ENCODE results near the gene MINK1. TPM values are rescaled to one million over a fixed set of nuclear protein-coding genes. Genes with fewer than 3 reads are reported as not detected.
"Not testable (repeated sequence)": the region's sequence is repeated elsewhere in the genome, so short reads cannot be mapped to it uniquely, and the experiment has no call there.

The MINK1 gene
- total RNA-seq, 6 experiments from 2014 or later: 68.5 to 82.4 (median 71.6) TPM

GRCh38 chr17:4827399-4827798 is 5.7 kb upstream of the MINK1 start:
- no peak for DNase-seq
- Mint-ChIP-seq H3K4me3 (no peak overlapping the region), H3K27ac (no peak overlapping the region), H3K27me3 (ENCODE audit: insufficient read depth) (no peaks in the 10 kb centered on the region), H3K4me1 (ENCODE audit: low read depth) (no peaks in the 10 kb centered on the region), H3K9me3 (no peaks in the 10 kb centered on the region), H3K36me3 (ENCODE audit: low read depth) (no peaks in the 10 kb centered on the region)
- no peak for TF ChIP-seq CTCF (IDR thresholded peaks at IDR 0.05)

DNA sequence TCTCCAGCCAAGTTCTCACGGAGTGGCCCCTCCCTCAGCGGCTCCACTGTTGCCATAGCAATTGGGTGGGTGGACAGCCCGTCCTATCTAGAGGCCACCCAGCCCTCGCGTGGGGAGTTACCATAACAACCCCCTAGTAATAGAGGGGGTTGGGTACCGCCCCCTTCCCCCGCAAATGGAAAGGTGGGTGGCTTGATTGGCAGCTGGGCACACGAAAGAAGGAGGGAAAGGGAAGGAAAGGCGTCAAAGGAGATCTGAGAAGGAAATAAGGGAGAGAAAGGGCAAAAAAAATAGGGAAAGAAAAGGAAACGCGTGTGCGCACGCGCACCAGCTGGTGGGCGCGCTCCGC is 337 bp upstream of the MINK1 start:
- DNase-seq; H3K36me3 Mint-ChIP-seq (ENCODE audit: low read depth); H3K9me3 Mint-ChIP-seq; H3K27me3 Mint-ChIP-seq (ENCODE audit: insufficient read depth): not testable (repeated sequence)
- Mint-ChIP-seq H3K27ac (peak overlapping the region; percentile 94), H3K4me3 (peak overlapping the region; percentile 86), H3K4me1 (ENCODE audit: low read depth) (peaks cover 22% of the 10 kb centered on the region)

DNA sequence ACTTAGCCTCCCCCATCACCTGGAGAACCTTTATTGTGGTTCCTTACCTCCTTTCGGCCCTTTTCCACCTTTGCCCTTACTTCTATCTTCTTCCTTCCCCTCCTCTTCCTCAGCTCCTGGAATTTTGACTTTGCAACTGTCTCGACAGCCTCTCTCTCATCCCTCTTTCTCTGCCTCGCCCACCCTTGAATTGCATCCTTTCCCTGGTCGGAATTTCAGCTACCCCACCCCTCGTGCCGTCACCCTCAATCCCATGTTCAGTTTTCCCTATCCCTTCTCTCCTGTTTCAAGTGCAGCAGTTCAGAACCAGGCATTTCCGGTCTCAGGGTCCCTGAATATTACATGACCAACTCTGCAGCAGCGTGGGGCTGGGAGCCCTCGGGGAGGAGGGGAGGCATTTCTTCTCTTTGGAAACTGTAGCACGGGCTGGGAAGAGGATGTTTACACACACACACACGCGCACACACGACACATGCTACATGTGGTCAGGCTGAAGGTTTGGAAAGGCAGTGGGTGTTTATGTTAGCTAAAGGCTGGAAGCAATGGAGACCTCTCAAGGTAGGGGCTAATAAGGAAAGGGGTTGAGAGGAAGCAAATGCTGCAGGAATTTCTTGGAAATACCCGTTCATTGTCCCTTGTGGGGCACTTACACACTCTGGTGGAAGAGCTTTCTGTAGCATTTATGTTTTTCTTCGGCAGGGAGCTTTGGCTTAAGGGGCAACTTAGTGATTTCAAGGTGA is 971 bp downstream of the MINK1 start:
- Mint-ChIP-seq H3K9me3 (no peaks in the 10 kb centered on the region), H3K36me3 (ENCODE audit: low read depth) (no peaks in the 10 kb centered on the region), H3K4me1 (ENCODE audit: low read depth) (peaks cover 27% of the 10 kb centered on the region), H3K4me3 (peak overlapping the region; percentile 94), H3K27me3 (ENCODE audit: insufficient read depth) (no peaks in the 10 kb centered on the region), H3K27ac (peak overlapping the region; percentile 81)
- peak; percentile 17 for DNase-seq
- no peak for TF ChIP-seq CTCF (IDR thresholded peaks at IDR 0.05)

DNA sequence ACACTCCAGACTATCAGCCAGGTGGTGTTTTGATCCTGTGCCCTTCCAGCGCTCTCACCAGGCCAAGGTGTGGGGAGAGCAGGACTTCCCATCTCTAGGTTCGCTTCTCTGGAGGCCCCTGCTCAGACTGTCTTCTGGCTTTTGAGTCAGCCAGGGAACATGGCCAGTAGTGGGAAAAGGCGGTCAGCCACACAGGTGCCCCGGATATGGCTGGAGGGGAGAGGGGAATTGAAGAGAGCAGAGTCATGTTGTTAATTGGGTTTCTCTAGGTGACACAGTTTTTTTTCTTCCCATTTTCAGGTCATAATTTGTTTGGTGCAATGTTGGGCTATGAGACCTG is 1.5 kb downstream of the MINK1 start:
- DNase-seq: no peak
- no peak for TF ChIP-seq CTCF (IDR thresholded peaks at IDR 0.05)
- Mint-ChIP-seq H3K4me1 (ENCODE audit: low read depth) (peaks cover 32% of the 10 kb centered on the region), H3K4me3 (peak overlapping the region; percentile 94), H3K27me3 (ENCODE audit: insufficient read depth) (no peaks in the 10 kb centered on the region), H3K36me3 (ENCODE audit: low read depth) (no peaks in the 10 kb centered on the region), H3K9me3 (no peaks in the 10 kb centered on the region), H3K27ac (peak overlapping the region; percentile 81; the same call in 1 of the 2 replicates)

DNA sequence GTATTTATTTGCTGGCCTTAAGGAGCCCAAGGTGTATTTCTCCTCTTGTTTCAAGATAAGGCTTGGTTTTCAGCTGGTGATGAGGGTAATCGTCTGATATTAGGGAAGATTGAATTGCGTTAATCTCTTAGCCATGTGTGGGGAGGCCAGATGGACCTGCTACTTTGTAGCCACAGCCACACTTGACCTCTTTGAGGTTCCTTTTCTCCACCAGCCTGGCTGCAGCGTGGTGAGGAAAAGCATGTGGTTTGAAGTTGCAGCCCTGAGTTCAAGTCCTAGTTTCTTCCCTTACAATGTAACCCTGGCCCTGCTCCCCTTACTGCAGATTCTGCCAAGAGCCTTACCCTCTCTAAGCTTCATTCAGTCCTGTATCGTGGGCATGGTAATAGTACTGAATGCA is 3.1 kb downstream of the MINK1 start:
- Mint-ChIP-seq H3K36me3 (ENCODE audit: low read depth) (no peaks in the 10 kb centered on the region), H3K4me1 (ENCODE audit: low read depth) (peaks cover 45% of the 10 kb centered on the region), H3K4me3 (no peak overlapping the region), H3K9me3 (no peaks in the 10 kb centered on the region), H3K27me3 (ENCODE audit: insufficient read depth) (no peaks in the 10 kb centered on the region), H3K27ac (no peak overlapping the region)
- no peak for TF ChIP-seq CTCF (IDR thresholded peaks at IDR 0.05)
- no peak for DNase-seq

GRCh38 chr17:4837471-4838308 is 4.5 kb downstream of the MINK1 start:
- Mint-ChIP-seq H3K27ac (no peak overlapping the region), H3K4me1 (ENCODE audit: low read depth) (peaks cover 45% of the 10 kb centered on the region)
- DNase-seq: no peak

More at GRCh38 chr17:4837471-4838308, 4.5 kb downstream of the MINK1 start:
- no peaks in the 10 kb centered on the region for H3K27me3 Mint-ChIP-seq (ENCODE audit: insufficient read depth)
- no peaks in the 10 kb centered on the region for H3K36me3 Mint-ChIP-seq (ENCODE audit: low read depth)
- no peak overlapping the region for H3K4me3 Mint-ChIP-seq
- TF ChIP-seq CTCF (IDR thresholded peaks at IDR 0.05): no peak
- H3K9me3 Mint-ChIP-seq: no peaks in the 10 kb centered on the region
